Esophagus muscularis mucosa (tissue), 4 donors: ENCODE measurements around the gene TCF7L2. TPM values are rescaled to one million over a fixed set of nuclear protein-coding genes. Genes with fewer than 3 reads are reported as not detected.

Experiments
- DNase-seq: peaks from one replicate; pipeline ENCODE4 v3.0.0-alpha.2; 2017; ENCODE audit errors: extremely low spot score
- H3K27ac ChIP-seq, 4 donors: fragments of 200-600 bp; sonication (generic); replicated peaks in 1 of 4; 1 replicate in 3 of 4; 2 replicates in 1 of 4; pipeline ENCODE4 v1.5.1; 2016 to 2019; ENCODE audit warnings: mild to moderate bottlenecking in 1 of 4
- H3K27me3 ChIP-seq, 4 donors: fragments of 200-600 bp; sonication (generic); one replicate each; pipeline versions ENCODE4 v1.5.1 to v1.6.0; 2016 to 2019
- H3K36me3 ChIP-seq, 4 donors: fragments of 200-600 bp; sonication (generic); one replicate each; pipeline ENCODE4 v1.5.1; 2016 to 2019
- H3K4me1 ChIP-seq, 4 donors: fragments of 200-600 bp; sonication (generic); one replicate each; pipeline ENCODE4 v1.5.1; 2016 to 2019
- H3K4me3 ChIP-seq, 4 donors: fragments of 200-600 bp; sonication (generic); 1 replicate in 2 of 4; 2 replicates in 2 of 4; pipeline ENCODE4 v1.5.1; 2016 to 2019; ENCODE audit warnings: mild to moderate bottlenecking in 4 of 4, moderate library complexity in 1 of 4
- H3K9me3 ChIP-seq, 4 donors: fragments of 200-600 bp; sonication (generic); 1 replicate in 3 of 4; 2 replicates in 1 of 4; pipeline ENCODE4 v1.5.1; 2016 to 2019
- CTCF ChIP-seq, 3 experiments: fragments of 200-600 bp in 2 of 3; fragments of 450-650 bp in 1 of 3; sonication (generic) in 2 of 3; IDR thresholded peaks; one replicate each; pipeline ENCODE4 v1.5.1; 2017 to 2019; ENCODE audit warnings: antibody characterized with exemption in 3 of 3, mild to moderate bottlenecking in 2 of 3, moderate library complexity in 1 of 3
- EP300 ChIP-seq: sonication (generic); formaldehyde crosslinking; IDR thresholded peaks from one replicate; pipeline ENCODE4 v1.6.1; 2017; ENCODE audit warnings: antibody characterized with exemption
- POLR2A ChIP-seq: fragments of 450-650 bp; IDR thresholded peaks from one replicate; pipeline ENCODE4 v1.6.1; 2017; ENCODE audit warnings: antibody characterized with exemption, moderate library complexity, mild to moderate bottlenecking, low read depth
- POLR2AphosphoS5 ChIP-seq, 2 donors: sonication (generic); formaldehyde crosslinking; IDR thresholded peaks; one replicate each; pipeline ENCODE4 v1.6.1; 2017; ENCODE audit warnings: antibody characterized with exemption in 2 of 2
- WGBS: methylation state at CpG from one replicate; pipeline ENCODE4 v1.1.5; 2018; 5-methylcytosine and 5-hydroxymethylcytosine counted together
- intact Hi-C: fragments of 100-400 bp; cut with DNase I; formaldehyde crosslinking; loops from one replicate; pipeline ENCODE4 v1.15.1; 2023
- total RNA-seq, 4 donors: library from RNA; depleted of rRNA; stranded (reverse); fragments of >200 nt; gene quantifications; one replicate each; pipeline versions ENCODE4 v1.1.0 to v1.2.1, GENCODE V29; 2016

Gene TCF7L2
- total RNA-seq, 4 donors from 2014 or later = 7.8 to 24.1 (median 19.2) TPM

- peak overlapping the region in 3 of 4 donors; percentile 13 to 52 (median 29) for H3K27ac ChIP-seq
Measured at GRCh38 chr10:113020475-113020753, 70.4 kb downstream of the TCF7L2 start.

GRCh38 chr10:113020838-113021237 lies 70.8 kb downstream of the TCF7L2 start:
- DNase-seq = no peak
- H3K4me3 ChIP-seq = no peak overlapping the region
- TF ChIP-seq EP300 (no peak), POLR2AphosphoS5 (IDR thresholded peaks at IDR 0.05) (peak in 1 of 2 donors; percentile 5)
- H3K9me3 ChIP-seq = no peaks in the 10 kb centered on the region
- peaks cover 43 to 74% (median 67%) of the 10 kb centered on the region in 4 donors for H3K4me1 ChIP-seq
- no peaks in the 10 kb centered on the region for H3K36me3 ChIP-seq
- 58% methylated on average over 7 of the region's 7 CpGs for WGBS
- H3K27me3 ChIP-seq = no peaks in the 10 kb centered on the region
- intact Hi-C loops = no loop called here
- H3K27ac ChIP-seq = peak overlapping the region; percentile 5 to 52 (median 21)

More at GRCh38 chr10:113020475-113020753, 70.4 kb downstream of the TCF7L2 start:
- no peak for TF ChIP-seq EP300
- Histone ChIP-seq H3K9me3 (no peaks in the 10 kb centered on the region), H3K4me3 (no peak overlapping the region), H3K27me3 (no peaks in the 10 kb centered on the region), H3K36me3 (no peaks in the 10 kb centered on the region), H3K4me1 (peaks cover 43 to 73% (median 67%) of the 10 kb centered on the region in 4 donors)
- intact Hi-C loops = no loop called here
- 43% methylated on average over 2 of the region's 2 CpGs for WGBS
- DNase-seq = no peak

GRCh38 chr10:113021268-113022040 lies 71.4 kb downstream of the TCF7L2 start:
- H3K4me1 ChIP-seq = peaks cover 44 to 75% (median 68%) of the 10 kb centered on the region in 4 donors
- H3K27ac ChIP-seq = peak overlapping the region; percentile 5 to 52 (median 21)
- no peak overlapping the region for H3K4me3 ChIP-seq
- WGBS = 63% methylated on average over 9 of the region's 9 CpGs
- no peaks in the 10 kb centered on the region for H3K27me3 ChIP-seq
- no peaks in the 10 kb centered on the region for H3K36me3 ChIP-seq
- TF ChIP-seq EP300 (no peak), POLR2A (no peak), POLR2AphosphoS5 (IDR thresholded peaks at IDR 0.05) (no peak), CTCF (IDR thresholded peaks at IDR 0.05) (no peak)
- intact Hi-C loops = no loop called here
- H3K9me3 ChIP-seq = no peaks in the 10 kb centered on the region
- no peak for DNase-seq

DNA sequence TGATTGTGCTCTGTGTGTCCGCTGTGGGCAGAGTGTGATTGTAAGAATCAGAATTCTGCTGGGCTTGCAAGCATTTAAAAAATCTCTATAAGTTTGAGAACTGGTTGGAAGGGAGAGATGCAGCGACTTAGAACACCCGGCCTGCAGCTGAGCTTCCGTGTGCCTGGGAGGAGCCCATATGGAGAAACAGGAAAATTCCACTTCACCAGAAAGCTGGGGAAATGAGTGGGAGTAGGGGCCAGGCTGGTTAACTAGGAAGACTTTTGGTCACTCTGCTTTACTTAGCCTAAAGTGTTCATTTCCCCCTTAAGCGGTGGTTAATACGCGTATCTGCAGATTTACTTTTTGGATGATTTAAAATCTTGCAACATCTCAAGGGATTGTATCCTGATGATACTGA lies 72.2 kb downstream of the TCF7L2 start:
- TF ChIP-seq CTCF (IDR thresholded peaks at IDR 0.05) (no peak), POLR2AphosphoS5 (IDR thresholded peaks at IDR 0.05) (no peak), EP300 (no peak), POLR2A (no peak)
- peak overlapping the region in 1 of 4 donors; percentile 20 for H3K27ac ChIP-seq
- intact Hi-C loops = no loop called here
- H3K36me3 ChIP-seq = no peaks in the 10 kb centered on the region
- 84% methylated on average over 7 of the region's 7 CpGs for WGBS
- H3K9me3 ChIP-seq = no peaks in the 10 kb centered on the region
- no peak for DNase-seq
- H3K4me3 ChIP-seq = no peak overlapping the region
- no peaks in the 10 kb centered on the region for H3K27me3 ChIP-seq
- H3K4me1 ChIP-seq = peaks cover 52 to 75% (median 68%) of the 10 kb centered on the region in 4 donors

DNA sequence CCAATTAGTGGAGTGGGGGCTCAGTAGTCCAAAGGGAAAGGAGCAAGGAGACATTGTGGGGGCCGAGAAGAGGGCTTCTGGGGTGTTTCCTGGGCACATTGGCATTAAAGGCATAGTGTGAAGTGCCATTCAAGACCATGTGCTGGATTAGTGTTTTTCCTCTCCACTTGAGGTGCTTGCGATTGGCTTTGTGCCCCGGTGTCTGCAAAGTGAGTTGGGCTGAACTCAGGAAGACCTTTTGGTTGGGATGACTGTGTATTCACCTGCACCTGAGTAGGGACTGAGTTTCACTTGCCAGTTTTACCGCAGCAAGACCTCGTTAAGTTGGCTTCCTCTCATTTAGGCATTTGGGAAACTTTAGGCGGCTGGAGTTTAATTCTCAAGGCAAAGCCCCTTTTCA lies 73.0 kb downstream of the TCF7L2 start:
- 87% methylated on average over 6 of the region's 6 CpGs for WGBS
- no peak for DNase-seq
- peaks cover 54 to 75% (median 68%) of the 10 kb centered on the region in 4 donors for H3K4me1 ChIP-seq
- H3K4me3 ChIP-seq = no peak overlapping the region
- H3K9me3 ChIP-seq = no peaks in the 10 kb centered on the region
- intact Hi-C loops = no loop called here
- TF ChIP-seq EP300 = no peak
- TF ChIP-seq POLR2A = no peak
- no peak for TF ChIP-seq POLR2AphosphoS5 (IDR thresholded peaks at IDR 0.05)
- no peak for TF ChIP-seq CTCF (IDR thresholded peaks at IDR 0.05)
- no peak overlapping the region for H3K27ac ChIP-seq
- H3K36me3 ChIP-seq = no peaks in the 10 kb centered on the region
- H3K27me3 ChIP-seq = no peaks in the 10 kb centered on the region
